ENCODE results near the gene RBM19.

The RBM19 gene

DNA sequence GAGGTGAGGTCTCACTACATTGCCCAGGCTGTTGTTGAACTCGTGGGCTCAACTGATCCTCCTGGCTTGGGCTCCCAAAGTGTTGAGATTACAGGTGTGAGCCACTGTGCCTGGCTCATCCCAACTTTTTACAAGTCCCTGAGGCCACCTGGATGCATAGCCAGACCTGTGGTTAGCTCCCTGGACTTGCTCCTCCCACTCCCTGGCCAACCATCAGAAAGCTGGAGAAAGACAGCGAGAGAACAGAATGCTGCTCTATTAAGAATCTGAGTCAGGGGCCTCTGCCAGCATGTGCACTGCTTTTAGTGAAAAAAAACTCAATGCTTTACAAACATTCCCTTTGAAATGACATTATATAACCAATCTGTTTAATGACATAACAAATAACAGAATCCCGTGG lies 78.2 kb downstream of the RBM19 start:
- H3K4me3 ChIP-seq (ENCODE audit: low read depth in 1 of 2, low read length in 2 of 2), result no peak overlapping the region
- H3K27ac ChIP-seq (ENCODE audit: low read depth, low read length), result no peak overlapping the region
- no peak overlapping the region for H3K9ac ChIP-seq (ENCODE audit: low read depth in 1 of 2, low read length in 2 of 2)
- H3K9me3 ChIP-seq (ENCODE audit: control insufficient read depth in 1 of 2, low read length in 2 of 2), result no peaks in the 10 kb centered on the region
- H3K4me1 ChIP-seq (ENCODE audit: control insufficient read depth in 1 of 2, insufficient read depth in 2 of 2, low read length in 2 of 2), result no peaks in the 10 kb centered on the region
- no peaks in the 10 kb centered on the region for H3K27me3 ChIP-seq (ENCODE audit: control insufficient read depth in 1 of 2, insufficient read depth in 2 of 2, low read length in 2 of 2)
- H3K36me3 ChIP-seq (ENCODE audit: control insufficient read depth in 1 of 2, insufficient read depth in 2 of 2, low read length in 2 of 2), result peaks cover 5% of the 10 kb centered on the region in 2 donors

GRCh38 chr12:113886721-113887120 lies 79.4 kb downstream of the RBM19 start:
- no peaks in the 10 kb centered on the region for H3K4me1 ChIP-seq (ENCODE audit: control insufficient read depth in 1 of 2, insufficient read depth in 2 of 2, low read length in 2 of 2)
- no peaks in the 10 kb centered on the region for H3K27me3 ChIP-seq (ENCODE audit: control insufficient read depth in 1 of 2, insufficient read depth in 2 of 2, low read length in 2 of 2)
- H3K4me3 ChIP-seq (ENCODE audit: low read depth in 1 of 2, low read length in 2 of 2), result no peak overlapping the region
- no peaks in the 10 kb centered on the region for H3K9me3 ChIP-seq (ENCODE audit: control insufficient read depth in 1 of 2, low read length in 2 of 2)
- no peak overlapping the region for H3K27ac ChIP-seq (ENCODE audit: low read depth, low read length)
- no peak overlapping the region for H3K9ac ChIP-seq (ENCODE audit: low read depth in 1 of 2, low read length in 2 of 2)
- H3K36me3 ChIP-seq (ENCODE audit: control insufficient read depth in 1 of 2, insufficient read depth in 2 of 2, low read length in 2 of 2), result peaks cover under 1 to 5% of the 10 kb centered on the region in 2 donors

DNA sequence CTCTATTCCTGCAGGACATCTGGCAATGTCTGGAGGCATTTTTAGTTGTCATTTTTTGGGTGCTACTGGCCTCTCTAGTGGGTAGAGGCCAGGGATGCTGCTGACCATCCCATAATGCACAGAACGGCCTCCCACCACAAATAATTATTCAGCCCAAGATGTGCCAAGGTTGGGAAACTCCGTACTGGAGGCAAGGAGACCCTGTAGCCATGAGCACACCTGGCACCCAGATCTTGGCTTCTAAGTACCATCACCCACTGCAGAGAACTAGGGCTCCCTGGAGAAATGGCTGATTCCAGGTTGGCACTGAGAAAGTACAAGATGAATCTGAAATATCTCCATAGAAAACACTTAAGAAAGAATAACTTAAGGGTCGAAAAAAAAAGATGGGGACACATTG lies 81.7 kb downstream of the RBM19 start:
- H3K27ac ChIP-seq (ENCODE audit: low read depth, low read length), result no peak overlapping the region
- no peaks in the 10 kb centered on the region for H3K9me3 ChIP-seq (ENCODE audit: control insufficient read depth in 1 of 2, low read length in 2 of 2)
- H3K4me3 ChIP-seq (ENCODE audit: low read depth in 1 of 2, low read length in 2 of 2), result no peak overlapping the region
- no peak overlapping the region for H3K9ac ChIP-seq (ENCODE audit: low read depth in 1 of 2, low read length in 2 of 2)
- no peaks in the 10 kb centered on the region for H3K27me3 ChIP-seq (ENCODE audit: control insufficient read depth in 1 of 2, insufficient read depth in 2 of 2, low read length in 2 of 2)
- peaks cover 0 to 5% of the 10 kb centered on the region in 2 donors for H3K36me3 ChIP-seq (ENCODE audit: control insufficient read depth in 1 of 2, insufficient read depth in 2 of 2, low read length in 2 of 2)
- H3K4me1 ChIP-seq (ENCODE audit: control insufficient read depth in 1 of 2, insufficient read depth in 2 of 2, low read length in 2 of 2), result no peaks in the 10 kb centered on the region

DNA sequence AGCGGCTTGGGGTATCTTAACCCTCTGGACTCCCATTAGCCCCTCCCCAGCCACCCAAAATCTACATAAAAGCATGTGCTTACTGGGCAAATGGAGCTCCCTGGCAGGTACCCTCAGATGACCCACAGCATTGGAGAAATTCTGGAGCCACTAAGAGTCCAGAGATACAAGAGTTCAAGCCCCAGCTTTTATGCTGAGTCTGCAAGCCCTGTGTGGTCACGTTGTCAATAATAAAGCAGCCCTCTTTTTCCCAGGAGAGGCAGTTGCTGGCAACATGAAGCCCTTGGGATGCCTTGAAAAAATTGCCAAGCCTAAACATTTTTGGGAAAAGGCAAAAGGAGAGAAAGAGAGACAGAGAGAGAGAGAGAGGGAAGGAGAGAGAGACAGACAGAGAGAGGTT lies 83.4 kb downstream of the RBM19 start:
- Histone ChIP-seq H3K4me1 (ENCODE audit: control insufficient read depth in 1 of 2, insufficient read depth in 2 of 2, low read length in 2 of 2) (no peaks in the 10 kb centered on the region), H3K27me3 (ENCODE audit: control insufficient read depth in 1 of 2, insufficient read depth in 2 of 2, low read length in 2 of 2) (no peaks in the 10 kb centered on the region), H3K27ac (ENCODE audit: low read depth, low read length) (no peak overlapping the region), H3K36me3 (ENCODE audit: control insufficient read depth in 1 of 2, insufficient read depth in 2 of 2, low read length in 2 of 2) (no peaks in the 10 kb centered on the region), H3K4me3 (ENCODE audit: low read depth in 1 of 2, low read length in 2 of 2) (no peak overlapping the region), H3K9me3 (ENCODE audit: control insufficient read depth in 1 of 2, low read length in 2 of 2) (no peaks in the 10 kb centered on the region), H3K9ac (ENCODE audit: low read depth in 1 of 2, low read length in 2 of 2) (no peak overlapping the region)

DNA sequence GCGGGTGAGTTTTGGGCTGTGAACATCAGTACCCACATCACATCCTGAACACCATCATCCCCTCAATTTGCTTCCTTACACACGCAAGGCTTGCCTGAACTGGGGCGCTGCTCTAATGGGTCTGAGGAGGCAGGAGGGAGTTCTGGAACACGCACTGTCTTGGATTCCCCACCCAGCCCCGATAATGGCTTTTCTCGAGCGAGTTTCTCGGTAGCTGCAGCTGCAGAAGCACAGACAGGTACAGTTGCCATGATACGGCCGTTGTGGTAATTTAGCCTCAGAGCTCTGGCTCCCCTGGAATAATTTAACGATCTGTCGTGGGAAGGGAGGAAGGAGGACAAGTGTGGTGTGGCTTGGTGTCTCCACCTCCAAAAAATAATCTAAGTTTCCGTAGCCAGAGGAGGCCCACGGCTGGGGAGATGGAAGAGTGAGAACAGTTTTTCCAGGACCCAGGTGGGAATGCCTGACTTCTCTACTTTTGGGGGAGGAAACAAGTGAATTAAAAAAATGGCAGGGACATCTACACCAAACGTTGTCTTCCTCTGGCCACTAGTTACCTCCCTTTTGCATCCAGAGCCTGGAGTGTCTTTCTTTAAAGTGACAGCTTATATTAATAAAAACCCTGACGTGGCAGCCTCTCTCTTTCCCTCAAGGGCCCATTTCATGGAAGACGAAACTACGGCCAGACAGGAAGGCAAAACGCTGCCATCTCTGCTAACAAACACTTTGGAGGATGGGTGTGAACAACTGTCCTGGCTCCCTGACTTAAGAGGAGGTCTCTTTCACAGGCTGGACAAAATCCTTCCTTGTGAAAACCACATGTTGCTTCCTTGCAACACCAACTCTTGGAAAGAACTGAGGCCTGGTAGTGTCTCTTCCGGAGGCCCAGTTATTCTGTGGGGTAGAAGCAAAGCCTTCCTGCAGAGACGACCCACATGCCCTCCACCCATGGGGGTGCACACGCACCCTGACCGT lies 84.8 kb downstream of the RBM19 start:
- no peak overlapping the region for H3K9ac ChIP-seq (ENCODE audit: low read depth in 1 of 2, low read length in 2 of 2)
- no peaks in the 10 kb centered on the region for H3K27me3 ChIP-seq (ENCODE audit: control insufficient read depth in 1 of 2, insufficient read depth in 2 of 2, low read length in 2 of 2)
- no peaks in the 10 kb centered on the region for H3K4me1 ChIP-seq (ENCODE audit: control insufficient read depth in 1 of 2, insufficient read depth in 2 of 2, low read length in 2 of 2)
- no peaks in the 10 kb centered on the region for H3K36me3 ChIP-seq (ENCODE audit: control insufficient read depth in 1 of 2, insufficient read depth in 2 of 2, low read length in 2 of 2)
- no peaks in the 10 kb centered on the region for H3K9me3 ChIP-seq (ENCODE audit: control insufficient read depth in 1 of 2, low read length in 2 of 2)
- H3K27ac ChIP-seq (ENCODE audit: low read depth, low read length), result no peak overlapping the region
- H3K4me3 ChIP-seq (ENCODE audit: low read depth in 1 of 2, low read length in 2 of 2), result no peak overlapping the region

- no peak overlapping the region for H3K9ac ChIP-seq (ENCODE audit: low read depth in 1 of 2, low read length in 2 of 2)
- H3K27ac ChIP-seq (ENCODE audit: low read depth, low read length), result no peak overlapping the region
- no peaks in the 10 kb centered on the region for H3K27me3 ChIP-seq (ENCODE audit: control insufficient read depth in 1 of 2, insufficient read depth in 2 of 2, low read length in 2 of 2)
- H3K4me1 ChIP-seq (ENCODE audit: control insufficient read depth in 1 of 2, insufficient read depth in 2 of 2, low read length in 2 of 2), result no peaks in the 10 kb centered on the region
- H3K9me3 ChIP-seq (ENCODE audit: control insufficient read depth in 1 of 2, low read length in 2 of 2), result no peaks in the 10 kb centered on the region
- H3K4me3 ChIP-seq (ENCODE audit: low read depth in 1 of 2, low read length in 2 of 2), result no peak overlapping the region
- no peaks in the 10 kb centered on the region for H3K36me3 ChIP-seq (ENCODE audit: control insufficient read depth in 1 of 2, insufficient read depth in 2 of 2, low read length in 2 of 2)
Observed at GRCh38 chr12:113880326-113880725, 85.8 kb downstream of the RBM19 start.

DNA sequence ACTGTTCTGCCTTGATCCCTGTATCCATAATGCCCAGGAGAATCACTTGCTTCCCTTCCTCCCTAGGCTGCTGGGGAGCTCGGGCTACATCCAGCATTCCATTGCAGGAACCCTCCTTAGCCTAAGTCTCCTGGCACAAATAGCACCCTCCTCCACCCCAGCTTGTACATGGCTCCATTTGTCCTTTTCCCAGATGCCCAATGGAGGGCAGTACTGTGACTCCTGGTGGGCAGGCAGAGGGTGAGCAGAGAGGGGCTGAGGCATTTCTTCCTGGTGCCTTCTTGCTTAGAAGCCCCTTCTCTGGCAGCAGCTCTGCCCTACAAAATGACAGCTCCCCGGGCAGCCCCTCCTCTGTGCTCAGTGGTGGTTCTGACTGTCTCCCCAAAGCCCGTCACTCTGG lies 86.5 kb downstream of the RBM19 start:
- H3K27ac ChIP-seq (ENCODE audit: low read depth, low read length), result no peak overlapping the region
- peaks cover 0 to 4% of the 10 kb centered on the region in 2 donors for H3K36me3 ChIP-seq (ENCODE audit: control insufficient read depth in 1 of 2, insufficient read depth in 2 of 2, low read length in 2 of 2)
- no peaks in the 10 kb centered on the region for H3K4me1 ChIP-seq (ENCODE audit: control insufficient read depth in 1 of 2, insufficient read depth in 2 of 2, low read length in 2 of 2)
- H3K9me3 ChIP-seq (ENCODE audit: control insufficient read depth in 1 of 2, low read length in 2 of 2), result no peaks in the 10 kb centered on the region
- no peak overlapping the region for H3K9ac ChIP-seq (ENCODE audit: low read depth in 1 of 2, low read length in 2 of 2)
- H3K4me3 ChIP-seq (ENCODE audit: low read depth in 1 of 2, low read length in 2 of 2), result no peak overlapping the region
- H3K27me3 ChIP-seq (ENCODE audit: control insufficient read depth in 1 of 2, insufficient read depth in 2 of 2, low read length in 2 of 2), result no peaks in the 10 kb centered on the region

GRCh38 chr12:113877607-113878006 lies 88.5 kb downstream of the RBM19 start:
- Histone ChIP-seq H3K4me3 (ENCODE audit: low read depth in 1 of 2, low read length in 2 of 2) (no peak overlapping the region), H3K36me3 (ENCODE audit: control insufficient read depth in 1 of 2, insufficient read depth in 2 of 2, low read length in 2 of 2) (peaks cover 0 to 8% of the 10 kb centered on the region in 2 donors), H3K4me1 (ENCODE audit: control insufficient read depth in 1 of 2, insufficient read depth in 2 of 2, low read length in 2 of 2) (no peaks in the 10 kb centered on the region), H3K9ac (ENCODE audit: low read depth in 1 of 2, low read length in 2 of 2) (no peak overlapping the region), H3K9me3 (ENCODE audit: control insufficient read depth in 1 of 2, low read length in 2 of 2) (no peaks in the 10 kb centered on the region), H3K27me3 (ENCODE audit: control insufficient read depth in 1 of 2, insufficient read depth in 2 of 2, low read length in 2 of 2) (no peaks in the 10 kb centered on the region), H3K27ac (ENCODE audit: low read depth, low read length) (no peak overlapping the region)

- Histone ChIP-seq H3K4me3 (ENCODE audit: low read depth in 1 of 2, low read length in 2 of 2) (no peak overlapping the region), H3K9me3 (ENCODE audit: control insufficient read depth in 1 of 2, low read length in 2 of 2) (no peaks in the 10 kb centered on the region), H3K4me1 (ENCODE audit: control insufficient read depth in 1 of 2, insufficient read depth in 2 of 2, low read length in 2 of 2) (no peaks in the 10 kb centered on the region), H3K36me3 (ENCODE audit: control insufficient read depth in 1 of 2, insufficient read depth in 2 of 2, low read length in 2 of 2) (peaks cover 4 to 8% of the 10 kb centered on the region in 2 donors), H3K9ac (ENCODE audit: low read depth in 1 of 2, low read length in 2 of 2) (no peak overlapping the region), H3K27me3 (ENCODE audit: control insufficient read depth in 1 of 2, insufficient read depth in 2 of 2, low read length in 2 of 2) (no peaks in the 10 kb centered on the region), H3K27ac (ENCODE audit: low read depth, low read length) (no peak overlapping the region)
Observed at GRCh38 chr12:113876160-113876559, 90.0 kb downstream of the RBM19 start.

GRCh38 chr12:113875691-113876090 lies 90.4 kb downstream of the RBM19 start:
- Histone ChIP-seq H3K36me3 (ENCODE audit: control insufficient read depth in 1 of 2, insufficient read depth in 2 of 2, low read length in 2 of 2) (peaks cover 4 to 8% of the 10 kb centered on the region in 2 donors), H3K27me3 (ENCODE audit: control insufficient read depth in 1 of 2, insufficient read depth in 2 of 2, low read length in 2 of 2) (no peaks in the 10 kb centered on the region), H3K4me1 (ENCODE audit: control insufficient read depth in 1 of 2, insufficient read depth in 2 of 2, low read length in 2 of 2) (no peaks in the 10 kb centered on the region)

More at GRCh38 chr12:113875691-113876090, 90.4 kb downstream of the RBM19 start:
- H3K9me3 ChIP-seq (ENCODE audit: control insufficient read depth in 1 of 2, low read length in 2 of 2), result no peaks in the 10 kb centered on the region
- H3K27ac ChIP-seq (ENCODE audit: low read depth, low read length), result no peak overlapping the region
- no peak overlapping the region for H3K4me3 ChIP-seq (ENCODE audit: low read depth in 1 of 2, low read length in 2 of 2)
- no peak overlapping the region for H3K9ac ChIP-seq (ENCODE audit: low read depth in 1 of 2, low read length in 2 of 2)
